ENCODE measurements around the gene DERA.

The DERA gene

GRCh38 chr12:16086942-16087341, 175.8 kb downstream of the DERA start:
- no peak for DNase-seq

Data from NCI-H1092 (cell line).